Tibial artery (tissue), 4 donors: ENCODE data around the gene IL20RA.

ENCODE experiments used
- DNase-seq, 2 donors: peaks; one replicate each; pipeline ENCODE4 v3.0.0-alpha.2; 2019
- H3K27ac ChIP-seq, 2 donors: fragments of 200-600 bp; sonication (generic) in 1 of 2; 1 replicate in 1 of 2; 2 replicates in 1 of 2; pipeline ENCODE4 v1.5.1; 2018 to 2019; ENCODE audit warnings: mild to moderate bottlenecking in 1 of 2
- H3K27me3 ChIP-seq, 2 donors: fragments of 200-600 bp; sonication (generic) in 1 of 2; one replicate each; pipeline versions ENCODE4 v1.5.1 to v1.6.0; 2016 to 2019
- H3K36me3 ChIP-seq, 3 donors: fragments of 200-600 bp; sonication (generic) in 2 of 3; one replicate each; pipeline ENCODE4 v1.5.1; 2016 to 2019; ENCODE audit warnings: mild to moderate bottlenecking in 2 of 3
- H3K4me1 ChIP-seq, 4 donors: fragments of 200-600 bp; sonication (generic) in 2 of 4; 1 replicate in 3 of 4; 2 replicates in 1 of 4; pipeline ENCODE4 v1.5.1; 2016 to 2019
- H3K4me3 ChIP-seq, 2 donors: fragments of 200-600 bp; sonication (generic) in 1 of 2; 1 replicate in 1 of 2; 2 replicates in 1 of 2; pipeline ENCODE4 v1.5.1; 2018 to 2019; ENCODE audit warnings: mild to moderate bottlenecking in 2 of 2
- H3K9me3 ChIP-seq, 3 donors: fragments of 200-600 bp; sonication (generic) in 1 of 3; one replicate each; pipeline ENCODE4 v1.5.1; 2016 to 2019
- intact Hi-C: fragments of 100-400 bp; cut with DNase I; formaldehyde crosslinking; loops from one replicate; pipeline ENCODE4 v1.15.0; 2023; ENCODE audit warnings: low total_unique reads
- TF ChIP-seq, protein P1 (sequence below), 2 experiments: fragments of 200-600 bp in 1 of 2; fragments of 450-650 bp in 1 of 2; IDR thresholded peaks; one replicate each; pipeline ENCODE4 v1.5.1; 2017 to 2019; ENCODE audit warnings: antibody characterized with exemption in 2 of 2, mild to moderate bottlenecking in 1 of 2, moderate library complexity in 1 of 2

Gene IL20RA

DNA sequence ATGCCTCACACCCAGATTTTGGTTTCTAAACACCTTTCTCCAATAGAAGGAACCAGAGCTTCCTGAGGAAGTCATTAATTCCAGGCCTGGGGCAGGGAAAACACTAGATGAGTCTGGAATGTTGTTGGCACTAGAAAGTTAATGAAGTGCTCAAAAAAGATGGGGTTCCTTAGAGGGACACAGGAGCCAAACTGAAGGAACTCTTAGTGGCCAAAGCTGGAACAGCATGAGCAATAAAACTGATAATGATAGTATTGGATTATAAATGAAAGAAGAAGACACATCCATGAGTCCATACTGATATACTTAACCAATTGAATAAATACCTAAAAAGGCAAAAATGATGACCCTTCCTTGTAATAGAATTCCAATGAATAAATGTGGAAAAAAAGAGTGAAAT, 4.4 kb downstream of the IL20RA start:
- no peaks in the 10 kb centered on the region for H3K9me3 ChIP-seq
- H3K36me3 ChIP-seq, result no peaks in the 10 kb centered on the region
- H3K27me3 ChIP-seq, result peaks cover 0 to 26% of the 10 kb centered on the region in 2 donors
- DNase-seq, result no peak
- H3K27ac ChIP-seq, result no peak overlapping the region
- intact Hi-C loops, result no loop called here
- TF ChIP-seq, protein P1, sequence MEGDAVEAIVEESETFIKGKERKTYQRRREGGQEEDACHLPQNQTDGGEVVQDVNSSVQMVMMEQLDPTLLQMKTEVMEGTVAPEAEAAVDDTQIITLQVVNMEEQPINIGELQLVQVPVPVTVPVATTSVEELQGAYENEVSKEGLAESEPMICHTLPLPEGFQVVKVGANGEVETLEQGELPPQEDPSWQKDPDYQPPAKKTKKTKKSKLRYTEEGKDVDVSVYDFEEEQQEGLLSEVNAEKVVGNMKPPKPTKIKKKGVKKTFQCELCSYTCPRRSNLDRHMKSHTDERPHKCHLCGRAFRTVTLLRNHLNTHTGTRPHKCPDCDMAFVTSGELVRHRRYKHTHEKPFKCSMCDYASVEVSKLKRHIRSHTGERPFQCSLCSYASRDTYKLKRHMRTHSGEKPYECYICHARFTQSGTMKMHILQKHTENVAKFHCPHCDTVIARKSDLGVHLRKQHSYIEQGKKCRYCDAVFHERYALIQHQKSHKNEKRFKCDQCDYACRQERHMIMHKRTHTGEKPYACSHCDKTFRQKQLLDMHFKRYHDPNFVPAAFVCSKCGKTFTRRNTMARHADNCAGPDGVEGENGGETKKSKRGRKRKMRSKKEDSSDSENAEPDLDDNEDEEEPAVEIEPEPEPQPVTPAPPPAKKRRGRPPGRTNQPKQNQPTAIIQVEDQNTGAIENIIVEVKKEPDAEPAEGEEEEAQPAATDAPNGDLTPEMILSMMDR (IDR thresholded peaks at IDR 0.05), result no peak
- H3K4me3 ChIP-seq, result no peak overlapping the region
- peaks cover 0 to 11% (median 4%) of the 10 kb centered on the region in 4 donors for H3K4me1 ChIP-seq

DNA sequence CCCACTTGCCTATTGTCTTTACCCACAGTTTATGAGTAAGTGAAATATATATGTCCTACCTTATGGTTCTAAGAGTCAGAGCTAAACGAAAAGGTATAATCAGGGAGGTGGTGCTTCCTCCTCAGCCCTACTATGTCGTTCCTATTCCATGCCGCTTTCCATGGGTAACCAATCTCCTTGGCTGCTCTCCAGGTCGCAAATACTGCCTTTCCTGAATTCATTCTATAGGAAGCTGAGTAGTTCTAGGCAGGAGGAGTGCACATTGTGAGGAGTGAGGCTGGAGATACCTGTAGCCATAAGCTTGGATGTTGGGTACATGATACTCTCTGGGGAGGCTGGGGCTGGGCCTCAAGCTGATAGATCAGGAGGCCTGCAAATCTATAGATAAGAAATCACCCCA, 5.8 kb downstream of the IL20RA start:
- H3K9me3 ChIP-seq, result no peaks in the 10 kb centered on the region
- H3K27me3 ChIP-seq, result peaks cover 0 to 18% of the 10 kb centered on the region in 2 donors
- TF ChIP-seq, protein P1 (IDR thresholded peaks at IDR 0.05), result no peak
- H3K4me1 ChIP-seq, result peaks cover 0 to 4% (median under 1%) of the 10 kb centered on the region in 4 donors
- H3K27ac ChIP-seq, result no peak overlapping the region
- no peaks in the 10 kb centered on the region for H3K36me3 ChIP-seq
- no peak overlapping the region for H3K4me3 ChIP-seq
- intact Hi-C loops, result no loop called here
- DNase-seq, result no peak

DNA sequence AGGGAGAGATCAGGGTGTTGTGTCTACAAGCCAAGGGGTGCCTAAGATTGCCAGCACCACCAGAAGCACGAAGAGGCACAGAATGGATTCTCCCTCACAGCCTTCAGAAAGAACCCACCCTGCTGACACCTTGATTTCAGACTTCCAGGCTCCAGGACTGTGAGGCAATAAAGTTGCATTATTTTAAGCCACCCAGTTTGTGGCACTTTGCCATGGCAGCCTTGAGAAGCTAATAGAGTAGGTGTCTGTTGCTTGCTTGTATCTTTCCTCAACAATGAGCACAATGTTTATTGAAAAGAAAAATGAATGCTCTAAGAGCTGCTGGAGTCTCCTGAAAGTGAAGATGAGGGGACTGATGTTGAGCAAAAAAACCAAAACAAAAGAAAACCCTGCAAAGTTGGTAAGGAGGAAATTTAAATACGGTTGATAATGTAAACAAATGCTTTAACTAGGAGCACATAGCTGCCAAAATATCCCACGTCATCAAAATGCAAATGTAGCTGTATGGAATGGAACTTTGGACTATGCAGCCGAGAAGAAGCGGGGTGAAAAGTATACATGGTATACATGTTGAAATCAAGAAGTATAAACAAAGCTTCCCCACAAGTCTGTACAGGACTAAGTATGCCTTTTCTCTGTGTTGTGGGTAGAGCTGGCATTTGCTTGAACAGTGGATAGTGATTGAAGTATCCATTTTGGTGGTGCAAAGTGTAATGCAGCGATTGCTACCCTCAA, 8.0 kb downstream of the IL20RA start:
- no peaks in the 10 kb centered on the region for H3K36me3 ChIP-seq
- H3K9me3 ChIP-seq, result no peaks in the 10 kb centered on the region
- intact Hi-C loops, result no loop called here
- H3K4me3 ChIP-seq, result no peak overlapping the region
- TF ChIP-seq, protein P1 (IDR thresholded peaks at IDR 0.05), result no peak
- no peak for DNase-seq
- no peak overlapping the region for H3K27ac ChIP-seq
- H3K4me1 ChIP-seq, result no peaks in the 10 kb centered on the region
- peaks cover 0 to under 1% of the 10 kb centered on the region in 2 donors for H3K27me3 ChIP-seq

DNA sequence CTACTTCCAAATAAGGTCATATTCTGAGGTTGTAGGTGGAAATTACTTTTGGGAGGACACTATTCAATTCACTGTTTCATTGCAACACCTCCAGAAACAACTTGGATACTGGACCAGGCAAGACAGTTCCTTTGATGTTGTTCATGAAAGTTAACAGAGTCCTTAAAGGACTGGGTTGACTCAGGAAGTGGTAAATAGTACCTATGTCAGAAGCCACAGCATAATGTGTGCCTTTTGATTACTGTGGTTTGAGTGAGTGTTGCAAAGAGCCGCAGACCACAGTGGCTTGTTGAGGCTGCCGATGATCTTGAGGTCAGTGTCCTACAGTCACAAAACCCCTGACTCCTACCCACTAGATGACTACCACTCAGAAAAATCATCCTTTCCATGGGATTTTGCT, 10.9 kb downstream of the IL20RA start:
- TF ChIP-seq, protein P1 (IDR thresholded peaks at IDR 0.05), result no peak
- H3K4me3 ChIP-seq, result no peak overlapping the region
- no peaks in the 10 kb centered on the region for H3K9me3 ChIP-seq
- no peak overlapping the region for H3K27ac ChIP-seq
- H3K4me1 ChIP-seq, result no peaks in the 10 kb centered on the region
- intact Hi-C loops, result no loop called here
- H3K27me3 ChIP-seq, result no peaks in the 10 kb centered on the region
- no peak for DNase-seq
- no peaks in the 10 kb centered on the region for H3K36me3 ChIP-seq

DNA sequence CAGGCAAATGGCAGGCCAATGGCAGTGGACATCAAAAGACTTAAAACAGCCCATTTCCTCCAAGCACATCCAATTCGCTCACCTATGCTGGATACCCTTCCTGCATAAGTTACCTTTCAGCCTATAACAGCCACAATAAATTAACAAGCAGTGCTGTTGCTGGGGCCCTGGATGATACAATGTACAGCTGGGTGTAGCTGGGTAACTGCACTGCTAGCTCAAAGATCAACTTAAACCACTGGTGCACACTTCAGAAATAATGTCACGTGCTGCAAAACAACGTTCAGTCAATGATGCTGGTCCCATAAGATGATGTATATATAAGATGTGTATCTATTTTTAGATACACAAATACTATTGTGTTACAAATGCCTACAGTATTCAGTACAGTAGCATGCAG, 13.6 kb downstream of the IL20RA start:
- TF ChIP-seq, protein P1 (IDR thresholded peaks at IDR 0.05), result no peak

More for the DNA sequence above, 13.6 kb downstream of the IL20RA start:
- intact Hi-C loops, result no loop called here
- H3K36me3 ChIP-seq, result no peaks in the 10 kb centered on the region
- no peaks in the 10 kb centered on the region for H3K9me3 ChIP-seq
- no peak overlapping the region for H3K4me3 ChIP-seq
- H3K27ac ChIP-seq, result no peak overlapping the region
- no peaks in the 10 kb centered on the region for H3K27me3 ChIP-seq
- DNase-seq, result no peak
- H3K4me1 ChIP-seq, result no peaks in the 10 kb centered on the region
